ENCODE data around the gene TERT. TPM values are rescaled to one million over a fixed set of nuclear protein-coding genes. Genes with fewer than 3 reads are reported as not detected.
"Not testable (repeated sequence)": the region's sequence is repeated elsewhere in the genome, so short reads cannot be mapped to it uniquely, and the experiment has no call there.

Gene TERT
- polyA plus RNA-seq, 2 of the 4 experiments (the other 2 are of a cell fraction), result 1.1 to 4.0 TPM

DNA sequence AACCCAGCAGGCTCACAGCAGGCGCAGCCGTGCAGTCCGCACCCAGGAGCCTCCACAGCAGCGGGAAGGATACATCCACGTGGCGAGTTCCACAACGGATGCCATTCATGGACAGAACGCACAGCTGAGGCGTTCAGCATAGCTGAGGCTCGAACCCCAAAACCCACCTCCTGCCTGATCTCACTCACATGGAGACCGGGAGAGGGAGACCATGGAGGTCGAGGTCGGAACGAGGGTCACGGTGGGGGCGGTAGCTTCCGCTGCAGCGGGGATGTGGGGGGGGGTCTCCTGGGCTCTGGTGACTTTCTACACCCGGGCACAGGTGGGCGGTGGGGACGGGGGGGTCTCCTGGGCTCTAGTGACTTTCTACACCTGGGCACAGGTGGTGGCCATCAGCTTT lies 17.5 kb downstream of the TERT start:
- TF ChIP-seq TFCP2L1 (CRISPR knock-in tag; IDR thresholded peaks at IDR 0.05) (no peak), SMC3 (IDR thresholded peaks at IDR 0.05) (no peak), POLR2AphosphoS2 (conservative IDR thresholded peaks at IDR 0.05; ENCODE audit: low read length) (no peak), MYC (IDR thresholded peaks at IDR 0.05; ENCODE audit: borderline replicate concordance, low read length) (no peak), FOSB (CRISPR knock-in tag; IDR thresholded peaks at IDR 0.05) (no peak), ZFP36 (IDR thresholded peaks at IDR 0.05; ENCODE audit: borderline replicate concordance, partially characterized antibody) (no peak), EHMT2 (IDR thresholded peaks at IDR 0.05; ENCODE audit: low read depth) (no peak), FOSL2 (IDR thresholded peaks at IDR 0.05) (no peak), FOSL2 (CRISPR knock-in tag; IDR thresholded peaks at IDR 0.05) (no peak), HEYL (CRISPR knock-in tag; IDR thresholded peaks at IDR 0.05) (no peak), RARB (CRISPR knock-in tag; IDR thresholded peaks at IDR 0.05) (no peak), CHD4 (IDR thresholded peaks at IDR 0.05; ENCODE audit: borderline replicate concordance) (no peak), MAZ (IDR thresholded peaks at IDR 0.05; ENCODE audit: borderline replicate concordance, low read depth, low read length) (no peak), EHF (CRISPR knock-in tag; IDR thresholded peaks at IDR 0.05) (no peak)
- TF ChIP-seq, protein P1, sequence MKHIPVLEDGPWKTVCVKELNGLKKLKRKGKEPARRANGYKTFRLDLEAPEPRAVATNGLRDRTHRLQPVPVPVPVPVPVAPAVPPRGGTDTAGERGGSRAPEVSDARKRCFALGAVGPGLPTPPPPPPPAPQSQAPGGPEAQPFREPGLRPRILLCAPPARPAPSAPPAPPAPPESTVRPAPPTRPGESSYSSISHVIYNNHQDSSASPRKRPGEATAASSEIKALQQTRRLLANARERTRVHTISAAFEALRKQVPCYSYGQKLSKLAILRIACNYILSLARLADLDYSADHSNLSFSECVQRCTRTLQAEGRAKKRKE (CRISPR knock-in tag; IDR thresholded peaks at IDR 0.05; ENCODE audit: low read depth), result no peak
- TF ChIP-seq, protein P2, sequence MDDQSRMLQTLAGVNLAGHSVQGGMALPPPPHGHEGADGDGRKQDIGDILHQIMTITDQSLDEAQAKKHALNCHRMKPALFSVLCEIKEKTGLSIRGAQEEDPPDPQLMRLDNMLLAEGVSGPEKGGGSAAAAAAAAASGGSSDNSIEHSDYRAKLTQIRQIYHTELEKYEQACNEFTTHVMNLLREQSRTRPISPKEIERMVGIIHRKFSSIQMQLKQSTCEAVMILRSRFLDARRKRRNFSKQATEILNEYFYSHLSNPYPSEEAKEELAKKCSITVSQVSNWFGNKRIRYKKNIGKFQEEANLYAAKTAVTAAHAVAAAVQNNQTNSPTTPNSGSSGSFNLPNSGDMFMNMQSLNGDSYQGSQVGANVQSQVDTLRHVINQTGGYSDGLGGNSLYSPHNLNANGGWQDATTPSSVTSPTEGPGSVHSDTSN (IDR thresholded peaks at IDR 0.05), result no peak
- DNase-seq (ENCODE audit: low read depth in 1 of 2, low spot score in 1 of 2) (no peak), FAIRE-seq (no peak), ATAC-seq (no peak)
- Histone ChIP-seq H3K9me3 (no peaks in the 10 kb centered on the region), H3K4me2 (no peak overlapping the region), H3K4me3 (no peak overlapping the region), H3K27ac (no peak overlapping the region), H3K4me1 (no peaks in the 10 kb centered on the region)
- CTCF ChIA-PET, result interaction anchor here (0.8 to 1.0 kb wide), 2 partner anchors 11 to 68 kb away, joined by 3 to 4 read pairs; no protein-coding TSS in a partner anchor
- 74% methylated on average over 7 of the region's 21 CpGs for WGBS (ENCODE audit: missing lambda C conversion rate)
- POLR2A ChIA-PET, result no interaction called here

DNA sequence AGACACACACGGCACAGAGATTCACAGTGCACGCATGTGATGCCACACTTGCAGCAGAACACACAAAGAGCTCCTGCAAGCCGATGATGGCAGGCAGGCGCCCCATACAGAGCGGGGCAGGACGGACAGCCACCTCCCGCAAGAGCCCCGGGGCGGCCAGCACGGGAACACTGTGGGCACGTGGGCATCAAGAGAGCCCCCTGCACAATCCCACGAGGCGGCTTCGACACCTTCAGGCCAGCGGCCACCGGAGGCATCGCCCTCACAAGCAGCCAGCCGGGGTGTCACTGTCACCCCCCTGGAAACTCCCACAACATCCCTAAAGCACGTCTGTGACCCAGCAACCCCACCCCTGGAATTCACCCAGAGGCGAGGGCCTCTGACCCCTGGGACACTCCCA lies 17.9 kb downstream of the TERT start:
- no peaks in the 10 kb centered on the region for H3K4me1 ChIP-seq
- no peak overlapping the region for H3K4me3 ChIP-seq
- H3K4me2 ChIP-seq, result no peak overlapping the region
- CTCF ChIA-PET, result interaction anchor here (0.7 to 0.8 kb wide), 2 partner anchors 10 to 68 kb away, joined by 3 to 4 read pairs; no protein-coding TSS in a partner anchor
- no peaks in the 10 kb centered on the region for H3K9me3 ChIP-seq
- POLR2A ChIA-PET, result no interaction called here
- FAIRE-seq (no peak), DNase-seq (ENCODE audit: low read depth in 1 of 2, low spot score in 1 of 2) (no peak), ATAC-seq (no peak; a peak in 1 of 6 replicates)
- H3K27ac ChIP-seq, result no peak overlapping the region
- WGBS (ENCODE audit: missing lambda C conversion rate), result 84% methylated on average over 16 of the region's 20 CpGs
- TF ChIP-seq SREBF2 (IDR thresholded peaks at IDR 0.05) (no peak), ZNF302 (CRISPR knock-in tag; IDR thresholded peaks at IDR 0.05) (no peak), POLR2A (IDR thresholded peaks at IDR 0.05; ENCODE audit: low read length) (no peak), JUNB (IDR thresholded peaks at IDR 0.05) (no peak)
- TF ChIP-seq, protein P3, sequence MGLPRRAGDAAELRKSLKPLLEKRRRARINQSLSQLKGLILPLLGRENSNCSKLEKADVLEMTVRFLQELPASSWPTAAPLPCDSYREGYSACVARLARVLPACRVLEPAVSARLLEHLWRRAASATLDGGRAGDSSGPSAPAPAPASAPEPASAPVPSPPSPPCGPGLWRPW (IDR thresholded peaks at IDR 0.05), result no peak

DNA sequence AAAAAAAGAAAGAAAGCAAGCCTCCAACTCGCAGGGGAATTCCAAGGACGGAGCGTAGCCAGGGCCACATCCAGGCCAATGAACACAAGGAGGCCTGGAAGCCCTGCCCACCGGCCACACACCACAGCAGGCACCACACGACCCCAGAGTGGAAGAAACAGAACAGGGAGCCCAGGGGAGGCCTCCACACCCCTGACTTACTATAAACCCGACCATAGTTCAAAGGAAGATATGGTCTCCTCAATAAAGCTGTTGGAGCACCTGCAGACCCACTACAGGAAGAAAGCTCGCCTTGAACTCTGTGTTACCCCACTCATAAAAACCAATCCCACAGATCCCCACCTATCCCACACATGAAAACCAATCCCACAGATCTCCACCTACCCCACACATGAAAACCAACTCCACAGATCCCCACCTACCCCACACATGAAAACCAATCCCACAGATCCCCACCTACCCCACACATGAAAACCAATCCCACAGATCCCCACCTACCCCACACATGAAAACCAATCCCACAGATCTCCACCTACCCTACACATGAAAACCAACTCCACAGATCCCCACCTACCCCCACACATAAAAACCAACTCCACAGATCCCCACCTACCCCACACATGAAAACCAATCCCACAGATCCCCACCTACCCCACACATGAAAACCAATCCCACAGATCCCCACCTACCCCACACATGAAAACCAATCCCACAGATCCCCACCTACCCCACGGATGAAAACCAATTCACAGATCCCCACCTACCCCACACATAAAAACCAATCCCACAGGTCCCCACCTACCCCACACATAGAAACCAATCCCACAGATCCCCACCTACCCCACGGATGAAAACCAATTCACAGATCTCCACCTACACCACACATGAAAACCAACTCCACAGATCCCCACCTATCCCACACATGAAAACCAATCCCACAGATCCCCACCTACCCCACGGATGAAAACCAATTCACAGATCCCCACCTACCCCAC lies 19.2 kb downstream of the TERT start:
- DNase-seq (ENCODE audit: low read depth in 1 of 2, low spot score in 1 of 2); H3K4me1 ChIP-seq; H3K4me3 ChIP-seq; POLR2A ChIA-PET; H3K9me3 ChIP-seq; H3K27ac ChIP-seq; FAIRE-seq; H3K4me2 ChIP-seq; ATAC-seq: not testable (repeated sequence)
- 89% methylated on average over 9 of the region's 10 CpGs for WGBS (ENCODE audit: missing lambda C conversion rate)
- CTCF ChIA-PET, result interaction anchor here (0.6 kb wide), 1 partner anchor 9 kb away, joined by 3 read pairs; no protein-coding TSS in a partner anchor
